Type B pancreatic cell (in vitro differentiated cells): ENCODE data around the gene FSCN2. TPM values are rescaled to one million over a fixed set of nuclear protein-coding genes. Genes with fewer than 3 reads are reported as not detected.

Experiments
- DNase-seq: peaks from one replicate; pipeline ENCODE4 v3.0.0; 2021; ENCODE audit warnings: mixed read lengths; ENCODE audit not compliant: unreplicated experiment; ENCODE audit errors: extremely low spot score
- H3K27ac Mint-ChIP-seq: 2 replicates; pipeline ENCODE4 v1.8.0; 2021; ENCODE audit warnings: mild to moderate bottlenecking, mixed read lengths
- H3K27me3 Mint-ChIP-seq: 2 replicates; pipeline ENCODE4 v1.8.0; 2021; ENCODE audit warnings: mixed read lengths
- H3K36me3 Mint-ChIP-seq: 2 replicates; pipeline ENCODE4 v1.8.0; 2021; ENCODE audit warnings: mixed read lengths
- H3K4me1 Mint-ChIP-seq: one replicate; pipeline ENCODE4 v1.8.0; 2021; ENCODE audit warnings: mixed read lengths; ENCODE audit not compliant: unreplicated experiment
- H3K4me3 Mint-ChIP-seq: 2 replicates; pipeline ENCODE4 v1.8.0; 2021; ENCODE audit warnings: mild to moderate bottlenecking, mixed read lengths
- H3K9me3 Mint-ChIP-seq: 2 replicates; pipeline ENCODE4 v1.8.0; 2021; ENCODE audit warnings: mixed read lengths
- total RNA-seq: library from RNA; stranded (reverse); gene quantifications from 2 replicates; pipeline ENCODE4 v1.2.1, GENCODE V29; 2021; ENCODE audit warnings: low replicate concordance
- TF ChIP-seq, protein P1 (sequence below): fragments of 200-600 bp; sonication (generic); conservative IDR thresholded peaks from 2 replicates; pipeline ENCODE4 v1.5.0; 2021; ENCODE audit warnings: antibody characterized with exemption, mild to moderate bottlenecking

Gene FSCN2
- total RNA-seq, 1 donor from 2014 or later = 3.8 TPM

DNA sequence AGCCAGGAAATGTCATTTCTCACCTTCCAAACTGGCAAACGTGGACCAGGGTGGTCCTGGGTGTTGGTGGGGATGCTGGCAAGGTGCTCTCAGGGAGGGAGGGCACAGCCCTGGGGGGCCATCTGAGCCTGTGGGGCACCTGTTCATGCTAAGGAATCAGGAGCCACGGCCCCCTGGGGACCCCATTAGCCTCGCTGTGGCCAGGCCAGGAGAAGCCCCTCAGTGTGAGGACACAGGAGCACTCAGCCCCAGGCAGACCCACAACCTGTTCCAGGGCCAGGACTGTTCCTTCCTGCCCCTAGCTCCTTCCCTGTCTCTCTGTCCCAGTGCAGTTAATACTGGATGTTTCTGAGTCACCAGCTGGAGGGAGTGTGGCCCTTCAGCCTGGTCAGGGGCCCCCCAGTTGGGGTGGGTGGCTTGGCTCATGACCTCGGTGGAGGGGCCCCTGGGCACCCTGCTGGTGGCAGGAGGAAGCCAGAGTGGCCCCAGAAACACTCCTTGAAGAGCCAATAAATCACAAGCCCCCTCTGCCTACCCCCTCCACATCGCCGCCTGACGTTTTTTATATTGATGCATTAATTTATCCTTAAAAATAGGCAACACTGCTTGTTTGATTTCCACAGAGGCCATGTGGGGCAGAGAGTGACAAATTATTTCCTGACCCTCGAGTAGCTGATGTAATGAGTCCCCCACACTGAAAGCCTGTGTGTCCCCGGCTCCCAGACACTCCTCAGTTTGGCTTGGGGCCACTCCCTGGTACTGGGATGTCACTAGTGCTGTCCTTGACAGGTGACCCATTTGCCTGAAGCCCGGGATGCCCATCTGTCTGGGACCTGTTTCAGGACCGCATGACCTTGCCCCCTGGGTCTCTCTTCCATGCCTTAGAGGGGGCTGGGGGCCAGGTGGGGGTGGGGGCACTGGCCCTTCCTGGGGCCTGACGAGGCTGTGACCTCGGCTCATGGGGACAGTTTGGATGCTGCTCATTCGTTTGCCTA, 37.9 kb upstream of the FSCN2 start:
- peaks cover 13% of the 10 kb centered on the region for H3K27me3 Mint-ChIP-seq
- peak overlapping the region; percentile 47 for H3K4me3 Mint-ChIP-seq
- DNase-seq = no peak
- peak overlapping the region; percentile 70 for H3K27ac Mint-ChIP-seq
- no peaks in the 10 kb centered on the region for H3K9me3 Mint-ChIP-seq
- TF ChIP-seq, protein P1, sequence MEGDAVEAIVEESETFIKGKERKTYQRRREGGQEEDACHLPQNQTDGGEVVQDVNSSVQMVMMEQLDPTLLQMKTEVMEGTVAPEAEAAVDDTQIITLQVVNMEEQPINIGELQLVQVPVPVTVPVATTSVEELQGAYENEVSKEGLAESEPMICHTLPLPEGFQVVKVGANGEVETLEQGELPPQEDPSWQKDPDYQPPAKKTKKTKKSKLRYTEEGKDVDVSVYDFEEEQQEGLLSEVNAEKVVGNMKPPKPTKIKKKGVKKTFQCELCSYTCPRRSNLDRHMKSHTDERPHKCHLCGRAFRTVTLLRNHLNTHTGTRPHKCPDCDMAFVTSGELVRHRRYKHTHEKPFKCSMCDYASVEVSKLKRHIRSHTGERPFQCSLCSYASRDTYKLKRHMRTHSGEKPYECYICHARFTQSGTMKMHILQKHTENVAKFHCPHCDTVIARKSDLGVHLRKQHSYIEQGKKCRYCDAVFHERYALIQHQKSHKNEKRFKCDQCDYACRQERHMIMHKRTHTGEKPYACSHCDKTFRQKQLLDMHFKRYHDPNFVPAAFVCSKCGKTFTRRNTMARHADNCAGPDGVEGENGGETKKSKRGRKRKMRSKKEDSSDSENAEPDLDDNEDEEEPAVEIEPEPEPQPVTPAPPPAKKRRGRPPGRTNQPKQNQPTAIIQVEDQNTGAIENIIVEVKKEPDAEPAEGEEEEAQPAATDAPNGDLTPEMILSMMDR = no peak
- peaks cover 39% of the 10 kb centered on the region for H3K4me1 Mint-ChIP-seq
- H3K36me3 Mint-ChIP-seq = no peaks in the 10 kb centered on the region

DNA sequence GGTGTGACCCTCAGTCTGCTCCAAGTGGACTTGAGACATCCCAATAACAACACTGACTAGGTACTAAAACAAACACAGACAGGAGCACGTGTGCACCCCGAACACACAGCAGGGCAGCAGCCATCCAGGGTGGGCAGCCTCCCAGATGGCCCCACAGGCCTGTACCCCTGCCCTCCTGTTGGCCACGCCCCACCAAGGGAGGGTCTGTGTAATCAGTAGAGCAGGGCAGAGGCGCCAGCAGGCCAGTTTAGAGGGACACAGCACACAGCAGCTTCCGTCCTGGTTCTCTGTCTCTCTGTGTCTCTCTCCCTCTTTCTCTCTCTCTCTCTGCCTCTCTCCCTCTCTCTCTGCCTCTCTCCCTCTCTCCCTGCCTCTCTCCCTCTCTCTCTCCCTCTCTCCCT, 37.0 kb upstream of the FSCN2 start:
- Mint-ChIP-seq H3K36me3 (no peaks in the 10 kb centered on the region), H3K9me3 (no peaks in the 10 kb centered on the region), H3K27me3 (peaks cover 13% of the 10 kb centered on the region), H3K4me3 (peak overlapping the region; percentile 20), H3K27ac (peak overlapping the region; percentile 51), H3K4me1 (peaks cover 36% of the 10 kb centered on the region)
- DNase-seq = no peak
- TF ChIP-seq, protein P1 = no peak

DNA sequence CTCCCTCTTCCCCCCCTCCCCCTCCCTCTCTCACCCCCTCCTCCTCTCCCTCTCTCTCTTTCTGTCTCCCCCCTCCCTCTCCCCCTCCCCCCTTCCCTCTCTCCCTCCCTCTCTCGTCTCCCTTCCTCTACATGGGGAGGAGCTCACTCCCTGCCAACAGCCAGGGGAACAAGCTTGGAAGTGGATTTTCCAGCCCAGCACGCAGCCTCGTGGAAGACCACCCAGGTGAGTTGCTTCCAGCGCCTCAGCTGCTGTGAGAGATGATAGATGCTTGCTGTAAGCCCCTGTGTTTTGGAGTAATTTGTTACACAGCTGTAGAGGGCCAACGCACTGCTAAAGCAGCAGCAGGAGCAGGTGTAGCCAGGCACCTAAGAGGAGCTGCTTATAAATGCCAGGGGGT, 36.4 kb upstream of the FSCN2 start:
- H3K27ac Mint-ChIP-seq = peak overlapping the region; percentile 41
- no peak overlapping the region for H3K4me3 Mint-ChIP-seq
- TF ChIP-seq, protein P1 = no peak
- H3K36me3 Mint-ChIP-seq = no peaks in the 10 kb centered on the region
- no peaks in the 10 kb centered on the region for H3K9me3 Mint-ChIP-seq
- H3K4me1 Mint-ChIP-seq = peaks cover 33% of the 10 kb centered on the region
- peaks cover 13% of the 10 kb centered on the region for H3K27me3 Mint-ChIP-seq
- no peak for DNase-seq

DNA sequence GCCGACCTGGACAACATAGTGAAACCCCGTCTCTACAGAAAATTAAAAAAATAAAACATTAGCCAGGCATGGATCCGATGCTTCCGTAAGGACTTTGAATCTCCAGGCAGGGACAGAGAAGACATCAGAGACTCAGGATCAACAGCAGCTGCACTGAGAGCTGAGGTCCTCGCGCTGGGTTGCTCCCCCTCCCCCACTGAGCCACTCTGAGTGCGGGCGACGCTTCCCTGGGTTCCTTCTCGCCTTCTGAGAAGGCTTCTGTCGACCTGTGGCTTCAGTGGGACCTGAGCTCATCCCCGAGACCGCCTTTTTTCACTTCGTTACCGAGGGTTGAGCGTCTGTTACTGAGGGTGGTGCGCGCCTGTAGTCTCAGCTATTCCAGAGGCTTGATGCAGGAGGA, 36.0 kb upstream of the FSCN2 start:
- DNase-seq = no peak
- no peaks in the 10 kb centered on the region for H3K9me3 Mint-ChIP-seq

DNA sequence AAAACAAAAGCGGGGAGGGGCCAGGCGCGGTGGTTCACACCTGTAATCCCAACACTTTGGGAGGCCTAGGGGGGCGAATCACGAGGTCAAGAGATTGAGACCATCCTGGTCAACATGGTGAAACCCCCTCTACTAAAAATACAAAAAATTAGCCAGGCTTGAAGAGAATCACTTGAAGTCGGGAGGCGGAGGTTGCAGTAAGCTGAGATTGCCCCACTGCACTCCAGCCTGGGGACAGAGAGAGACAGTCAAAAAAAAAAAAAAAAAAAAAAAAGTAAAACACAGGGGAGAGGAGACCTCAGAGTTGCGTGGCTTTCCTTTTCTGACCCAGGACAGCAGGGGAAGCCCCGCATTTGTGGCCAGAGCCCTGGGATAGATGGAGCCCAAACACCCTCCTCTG, 35.5 kb upstream of the FSCN2 start:
- H3K4me3 Mint-ChIP-seq = no peak overlapping the region
- DNase-seq = no peak
- no peaks in the 10 kb centered on the region for H3K36me3 Mint-ChIP-seq
- H3K4me1 Mint-ChIP-seq = peaks cover 33% of the 10 kb centered on the region
- no peaks in the 10 kb centered on the region for H3K9me3 Mint-ChIP-seq
- TF ChIP-seq, protein P1 = no peak
- H3K27me3 Mint-ChIP-seq = peaks cover 13% of the 10 kb centered on the region
- no peak overlapping the region for H3K27ac Mint-ChIP-seq

More for the DNA sequence above, 36.0 kb upstream of the FSCN2 start:
- Mint-ChIP-seq H3K4me1 (peaks cover 33% of the 10 kb centered on the region), H3K36me3 (no peaks in the 10 kb centered on the region), H3K4me3 (no peak overlapping the region), H3K27me3 (peaks cover 13% of the 10 kb centered on the region), H3K27ac (peak overlapping the region; percentile 41)
- TF ChIP-seq, protein P1 = no peak
